Parathyroid adenoma (tissue), 2 donors: ENCODE measurements around the gene SSU72.

ENCODE experiments used
- H2AFZ ChIP-seq: fragments of 300-600 bp; sonication (generic); one replicate; pipeline ENCODE4 v1.7.0; 2017; ENCODE audit warnings: antibody characterized with exemption, mild to moderate bottlenecking
- H3K27ac ChIP-seq: fragments of 300-600 bp; sonication (generic); one replicate; pipeline ENCODE4 v1.7.0; 2017
- H3K27me3 ChIP-seq: fragments of 300-600 bp; sonication (generic); one replicate; pipeline ENCODE4 v1.7.0; 2017; ENCODE audit warnings: low read length; ENCODE audit not compliant: control insufficient read depth, insufficient read depth
- H3K36me3 ChIP-seq: fragments of 300-600 bp; sonication (generic); one replicate; pipeline ENCODE4 v1.7.0; 2017; ENCODE audit warnings: low read length; ENCODE audit not compliant: control insufficient read depth, insufficient read depth
- H3K4me1 ChIP-seq: fragments of 300-600 bp; sonication (generic); one replicate; pipeline ENCODE4 v1.7.0; 2017; ENCODE audit warnings: control low read depth
- H3K4me2 ChIP-seq: fragments of 300-600 bp; sonication (generic); one replicate; pipeline ENCODE4 v1.7.0; 2017; ENCODE audit warnings: low read length
- H3K4me3 ChIP-seq: fragments of 300-600 bp; sonication (generic); one replicate; pipeline ENCODE4 v1.7.0; 2017; ENCODE audit warnings: low read depth, low read length
- H3K79me2 ChIP-seq: fragments of 300-600 bp; sonication (generic); one replicate; pipeline ENCODE4 v1.7.0; 2017; ENCODE audit warnings: control low read depth
- H3K9ac ChIP-seq: fragments of 300-600 bp; sonication (generic); one replicate; pipeline ENCODE4 v1.7.0; 2017; ENCODE audit warnings: mild to moderate bottlenecking
- H3K9me3 ChIP-seq: fragments of 300-600 bp; sonication (generic); one replicate; pipeline ENCODE4 v1.7.0; 2017; ENCODE audit warnings: low read length; ENCODE audit not compliant: control insufficient read depth
- TF ChIP-seq, protein P1 (sequence below): fragments of 300-600 bp; sonication (generic); IDR thresholded peaks from one replicate; pipeline ENCODE4 v1.7.0; 2017; ENCODE audit warnings: antibody characterized with exemption, mild to moderate bottlenecking
- donor health status: primary hyperparathyroidism.

SSU72 gene

DNA sequence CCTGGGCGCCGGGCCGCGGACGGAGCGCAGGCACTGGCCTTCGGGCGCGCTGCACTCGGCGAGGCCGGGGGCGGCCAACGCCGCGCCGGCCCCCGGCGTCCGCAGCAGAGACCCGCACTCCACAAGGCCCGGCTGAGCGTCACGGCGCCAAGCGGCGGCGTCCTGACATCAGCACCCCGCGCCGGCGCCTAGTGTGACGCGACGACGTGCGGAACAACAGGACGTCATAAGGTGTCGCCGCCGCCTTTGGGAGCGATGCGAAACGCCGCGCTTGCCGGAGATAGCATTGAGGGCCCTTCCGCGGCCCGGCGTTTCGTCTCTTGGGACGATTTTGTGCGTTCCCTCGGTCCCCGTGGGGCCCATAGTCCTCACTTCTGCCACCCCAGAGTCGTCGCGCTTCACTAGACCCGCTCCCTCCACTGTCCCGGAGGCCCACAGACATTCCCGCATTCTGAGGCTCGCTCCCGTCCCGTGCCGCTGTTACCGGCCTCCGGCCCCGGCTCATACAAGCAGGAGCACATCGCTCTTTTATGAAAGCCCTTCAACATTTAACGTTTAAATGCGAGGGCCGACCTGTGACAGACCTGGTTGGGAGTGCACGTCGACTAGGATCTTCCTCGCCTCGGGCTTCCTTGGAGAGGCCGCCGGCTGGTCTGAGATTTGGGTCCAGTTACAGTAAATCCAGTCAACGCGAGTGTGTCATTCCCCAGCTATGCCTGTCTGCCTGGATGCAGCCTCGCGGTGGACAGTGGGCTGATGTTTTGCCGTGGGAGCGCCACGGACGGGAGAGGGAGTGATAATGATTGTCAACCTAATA is at the start of gene SSU72:
TSS of gene SSU72 (minus strand) at position 143 of the 817 bp plus-strand sequence. CDS start 306 bp downstream, outside the sequence.
- Histone ChIP-seq H3K9ac (peak within 1 kb of the TSS; percentile 72), H3K36me3 (no peaks in the 10 kb centered on the region), H3K4me3 (peak within 1 kb of the TSS; percentile 97), H3K79me2 (peaks cover 15% of the 10 kb centered on the region), H3K27ac (peak within 1 kb of the TSS; percentile 96), H3K4me2 (peak within 1 kb of the TSS; percentile 94), H3K9me3 (no peaks in the 10 kb centered on the region), H2AFZ (peak within 1 kb of the TSS; percentile 95), H3K27me3 (no peaks in the 10 kb centered on the region), H3K4me1 (no peaks in the 10 kb centered on the region)
- TF ChIP-seq, protein P1, sequence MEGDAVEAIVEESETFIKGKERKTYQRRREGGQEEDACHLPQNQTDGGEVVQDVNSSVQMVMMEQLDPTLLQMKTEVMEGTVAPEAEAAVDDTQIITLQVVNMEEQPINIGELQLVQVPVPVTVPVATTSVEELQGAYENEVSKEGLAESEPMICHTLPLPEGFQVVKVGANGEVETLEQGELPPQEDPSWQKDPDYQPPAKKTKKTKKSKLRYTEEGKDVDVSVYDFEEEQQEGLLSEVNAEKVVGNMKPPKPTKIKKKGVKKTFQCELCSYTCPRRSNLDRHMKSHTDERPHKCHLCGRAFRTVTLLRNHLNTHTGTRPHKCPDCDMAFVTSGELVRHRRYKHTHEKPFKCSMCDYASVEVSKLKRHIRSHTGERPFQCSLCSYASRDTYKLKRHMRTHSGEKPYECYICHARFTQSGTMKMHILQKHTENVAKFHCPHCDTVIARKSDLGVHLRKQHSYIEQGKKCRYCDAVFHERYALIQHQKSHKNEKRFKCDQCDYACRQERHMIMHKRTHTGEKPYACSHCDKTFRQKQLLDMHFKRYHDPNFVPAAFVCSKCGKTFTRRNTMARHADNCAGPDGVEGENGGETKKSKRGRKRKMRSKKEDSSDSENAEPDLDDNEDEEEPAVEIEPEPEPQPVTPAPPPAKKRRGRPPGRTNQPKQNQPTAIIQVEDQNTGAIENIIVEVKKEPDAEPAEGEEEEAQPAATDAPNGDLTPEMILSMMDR = no peak

DNA sequence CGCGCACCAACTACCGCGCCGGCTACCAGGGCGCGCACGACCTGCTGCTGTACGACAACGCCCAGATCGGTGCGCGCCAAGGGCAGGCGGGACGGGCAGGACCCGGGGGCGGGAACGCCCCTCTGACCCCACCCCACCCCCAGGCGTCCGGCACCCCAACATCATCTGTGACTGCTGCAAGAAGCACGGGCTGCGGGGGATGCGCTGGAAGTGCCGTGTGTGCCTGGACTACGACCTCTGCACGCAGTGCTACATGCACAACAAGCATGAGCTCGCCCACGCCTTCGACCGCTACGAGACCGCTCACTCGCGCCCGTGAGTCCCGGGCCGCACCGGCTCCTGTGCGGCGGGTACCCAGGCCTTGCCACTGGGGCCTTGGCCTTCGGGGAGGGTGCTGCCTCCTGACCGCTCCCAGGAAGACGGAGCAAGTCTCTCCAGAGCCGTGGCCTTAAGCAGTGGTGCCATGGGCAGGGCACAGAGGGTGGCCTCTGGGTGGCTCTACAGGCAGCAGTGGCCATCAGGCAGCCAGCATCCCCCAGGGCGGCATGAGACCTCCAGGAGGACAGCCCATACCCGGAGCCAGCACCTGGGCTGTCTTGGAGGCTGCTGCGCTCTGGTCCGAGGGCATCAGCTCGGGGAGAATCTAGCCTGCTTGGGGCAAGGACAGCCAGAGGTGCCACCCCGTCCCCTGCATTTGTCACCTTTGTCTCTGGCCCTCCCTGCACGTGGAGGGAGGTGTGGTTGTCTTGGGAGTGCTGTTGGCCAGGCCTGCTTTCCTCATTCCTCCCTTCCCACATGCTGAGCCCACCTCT is 49.2 kb upstream of the SSU72 start:
- Histone ChIP-seq H3K27me3 (no peaks in the 10 kb centered on the region), H3K4me2 (no peak overlapping the region), H3K9me3 (no peaks in the 10 kb centered on the region), H2AFZ (no peak overlapping the region), H3K79me2 (no peaks in the 10 kb centered on the region), H3K9ac (no peak overlapping the region), H3K4me3 (no peak overlapping the region), H3K27ac (no peak overlapping the region), H3K4me1 (no peaks in the 10 kb centered on the region), H3K36me3 (no peaks in the 10 kb centered on the region)
- TF ChIP-seq, protein P1 = no peak

DNA sequence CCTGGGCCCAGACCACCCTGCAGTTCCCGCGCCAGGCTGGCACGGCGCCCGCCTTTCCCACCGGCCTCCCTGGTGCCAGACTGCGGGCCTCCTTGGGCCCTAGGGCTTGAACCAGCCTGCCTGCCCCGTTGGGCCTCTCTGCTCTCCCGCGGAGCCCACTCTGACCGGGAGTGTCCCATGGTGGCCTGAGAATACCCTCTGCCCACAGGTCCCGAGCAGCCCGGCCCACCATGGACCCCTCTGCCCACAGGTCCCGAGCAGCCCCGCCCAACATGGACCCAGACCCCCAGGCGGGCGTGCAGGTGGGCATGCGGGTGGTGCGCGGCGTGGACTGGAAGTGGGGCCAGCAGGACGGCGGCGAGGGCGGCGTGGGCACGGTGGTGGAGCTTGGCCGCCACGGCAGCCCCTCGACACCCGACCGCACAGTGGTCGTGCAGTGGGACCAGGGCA is 48.5 kb upstream of the SSU72 start:
- H3K27ac ChIP-seq = no peak overlapping the region
- no peaks in the 10 kb centered on the region for H3K36me3 ChIP-seq
- no peaks in the 10 kb centered on the region for H3K4me1 ChIP-seq
- H3K4me3 ChIP-seq = no peak overlapping the region
- H2AFZ ChIP-seq = no peak overlapping the region
- H3K4me2 ChIP-seq = no peak overlapping the region
- TF ChIP-seq, protein P1 = no peak
- no peaks in the 10 kb centered on the region for H3K27me3 ChIP-seq
- H3K79me2 ChIP-seq = no peaks in the 10 kb centered on the region
- no peak overlapping the region for H3K9ac ChIP-seq
- no peaks in the 10 kb centered on the region for H3K9me3 ChIP-seq

DNA sequence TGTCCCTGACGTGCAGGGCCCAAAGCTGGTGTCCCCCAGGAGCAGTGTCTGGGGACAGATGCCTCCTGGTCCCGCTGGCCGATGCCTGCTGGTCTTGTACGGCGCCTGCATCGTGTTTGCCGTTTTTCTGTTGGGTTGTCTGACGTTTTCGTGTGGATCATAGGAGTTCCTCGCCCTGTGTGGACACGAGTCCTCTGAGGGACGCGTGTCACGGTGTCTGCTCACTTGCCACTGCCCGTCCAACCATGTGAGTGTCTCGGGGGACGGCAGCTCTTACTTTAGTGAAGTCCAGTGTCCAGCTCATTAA is 48.1 kb upstream of the SSU72 start:
- Histone ChIP-seq H3K9me3 (no peaks in the 10 kb centered on the region), H3K27me3 (no peaks in the 10 kb centered on the region), H3K4me3 (no peak overlapping the region), H3K36me3 (no peaks in the 10 kb centered on the region), H3K9ac (no peak overlapping the region), H2AFZ (no peak overlapping the region), H3K4me2 (no peak overlapping the region), H3K79me2 (no peaks in the 10 kb centered on the region), H3K4me1 (no peaks in the 10 kb centered on the region), H3K27ac (no peak overlapping the region)
- TF ChIP-seq, protein P1 = no peak
